SH-SY5Y (cell line): ENCODE measurements around the gene PRDM15.

Source experiments
- GATA2 ChIP-seq: IDR thresholded peaks from 2 replicates; pipeline ENCODE4 v1.6.1; 2011; ENCODE audit warnings: mild to moderate bottlenecking, low read depth, low read length
- GATA3 ChIP-seq: IDR thresholded peaks from 2 replicates; pipeline ENCODE4 v1.6.1; 2011; ENCODE audit warnings: low read depth, mild to moderate bottlenecking, low read length, moderate library complexity

Gene PRDM15

DNA sequence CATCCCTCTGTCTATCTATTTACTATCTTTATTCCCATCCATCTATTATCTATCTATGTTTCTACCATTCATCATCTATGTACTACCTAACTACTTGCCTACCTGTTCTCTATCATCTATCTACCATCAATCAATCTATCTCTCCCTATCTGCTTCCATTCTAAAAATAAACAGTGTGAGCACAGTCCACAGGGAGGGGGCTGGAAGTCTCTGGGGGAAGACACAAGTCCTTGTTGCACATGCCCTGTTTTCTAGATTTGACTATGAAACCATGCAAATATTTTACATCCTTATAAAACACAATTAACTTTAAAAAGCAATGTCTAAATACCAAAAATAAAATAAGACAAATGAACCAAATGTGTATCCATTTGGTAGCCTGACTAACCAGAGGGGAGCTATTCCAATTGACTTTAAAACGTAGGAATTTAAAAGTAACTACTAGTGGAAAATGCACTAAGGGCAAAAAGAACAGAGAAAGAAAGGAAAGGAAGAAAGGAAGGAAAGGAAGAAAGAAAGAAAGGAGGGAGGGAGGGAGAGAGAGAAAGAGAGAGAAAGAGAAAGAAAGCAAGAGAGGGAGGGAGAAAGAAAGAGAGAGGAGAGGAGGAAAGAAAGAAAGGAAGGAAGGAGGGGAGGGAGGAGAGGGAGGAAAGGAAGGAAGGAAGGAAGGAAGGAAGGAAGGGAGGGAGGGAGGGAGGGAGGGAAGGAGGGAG, 98.7 kb downstream of the PRDM15 start:
- TF ChIP-seq GATA3 (no peak), GATA2 (no peak)

DNA sequence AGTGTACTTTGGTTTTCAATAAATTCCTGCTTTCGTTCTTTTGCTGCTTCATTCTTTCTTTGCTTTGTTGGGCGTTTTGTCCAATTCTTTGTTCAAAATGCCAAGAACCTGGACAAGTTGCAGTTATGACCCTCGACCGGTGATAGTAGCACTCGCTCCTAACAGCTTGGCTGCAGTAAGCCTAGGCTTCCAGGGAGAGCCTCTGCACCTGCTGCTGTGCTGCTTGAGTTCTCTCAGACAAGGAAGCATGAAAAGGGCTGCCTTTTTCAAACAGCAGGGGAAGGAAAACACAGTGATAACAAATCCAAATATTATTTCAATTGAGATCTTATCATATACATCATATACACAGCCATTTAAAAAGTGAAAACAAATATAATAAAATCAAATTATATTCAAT, 99.5 kb downstream of the PRDM15 start:
- TF ChIP-seq GATA2 (no peak), GATA3 (no peak)

- TF ChIP-seq GATA2: no peak
Observed at GRCh38 chr21:41778930-41779600, 100.1 kb downstream of the PRDM15 start.

- TF ChIP-seq GATA2 (no peak), GATA3 (no peak)
Observed at GRCh38 chr21:41777951-41778815, 101.0 kb downstream of the PRDM15 start.

DNA sequence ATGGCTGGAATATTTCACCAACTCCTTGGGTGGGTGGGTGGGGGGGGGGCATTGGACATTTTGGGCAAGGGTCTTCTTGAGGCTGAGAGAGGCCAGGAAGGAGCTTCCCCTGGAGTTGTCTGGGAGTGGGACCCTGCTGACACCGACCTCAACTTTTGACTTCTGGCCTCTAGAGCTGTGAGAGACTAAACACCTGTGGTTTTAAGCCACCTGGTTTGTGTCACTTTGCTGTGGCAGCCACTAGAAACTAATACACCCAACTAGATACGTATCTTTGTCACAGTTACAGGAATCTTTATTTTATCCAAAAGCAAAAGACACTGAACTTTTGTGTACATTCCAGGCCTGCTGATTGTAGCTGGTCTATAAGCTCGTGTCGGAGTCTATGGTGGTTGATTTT, 102.4 kb downstream of the PRDM15 start:
- TF ChIP-seq GATA3 (no peak), GATA2 (no peak)

- TF ChIP-seq GATA2 (no peak), GATA3 (no peak)
Observed at GRCh38 chr21:41775149-41775472, 104.0 kb downstream of the PRDM15 start.

GRCh38 chr21:41774467-41775148, 104.5 kb downstream of the PRDM15 start:
- TF ChIP-seq GATA2 (no peak), GATA3 (no peak)

DNA sequence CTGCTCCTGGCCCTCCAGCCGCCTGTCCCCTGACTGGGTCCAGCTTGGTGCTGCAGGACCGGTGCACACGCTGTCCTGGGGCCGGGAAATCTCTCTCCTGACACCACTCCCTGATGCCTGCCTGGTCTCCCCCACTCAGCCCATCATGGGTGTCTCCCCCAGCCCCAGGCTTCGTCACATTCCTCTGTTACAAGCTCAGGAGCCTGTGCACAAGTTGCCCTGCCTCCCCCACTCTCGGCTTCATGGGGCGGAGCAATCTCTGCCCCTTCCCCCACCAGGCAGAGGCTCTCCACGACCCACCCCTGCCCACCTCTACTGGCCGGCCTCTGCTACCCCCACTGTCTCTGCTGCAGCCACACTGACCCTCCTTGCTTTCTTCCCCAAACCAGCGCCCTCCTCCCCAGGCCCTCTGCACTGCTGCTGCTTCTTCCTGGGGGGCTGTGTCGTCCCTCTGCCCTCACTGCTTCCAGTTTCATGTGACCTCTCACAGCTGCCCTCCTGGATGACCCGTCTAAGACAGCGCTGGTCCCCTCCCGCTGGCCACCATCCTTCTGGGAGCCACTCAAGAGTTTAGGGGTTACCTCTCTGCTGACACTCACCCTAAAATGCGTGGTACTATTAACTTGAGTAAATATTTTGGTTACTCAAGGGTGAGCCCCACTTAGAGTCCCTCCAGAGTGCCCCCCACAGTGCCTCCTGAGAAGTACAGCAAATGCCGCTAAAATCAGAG, 106.6 kb downstream of the PRDM15 start:
- no peak for TF ChIP-seq GATA3
- no peak for TF ChIP-seq GATA2

- no peak for TF ChIP-seq GATA3
Observed at GRCh38 chr21:41771625-41771945, 107.6 kb downstream of the PRDM15 start.

GRCh38 chr21:41770901-41771624, 108.1 kb downstream of the PRDM15 start:
- TF ChIP-seq GATA2 (no peak), GATA3 (no peak)

DNA sequence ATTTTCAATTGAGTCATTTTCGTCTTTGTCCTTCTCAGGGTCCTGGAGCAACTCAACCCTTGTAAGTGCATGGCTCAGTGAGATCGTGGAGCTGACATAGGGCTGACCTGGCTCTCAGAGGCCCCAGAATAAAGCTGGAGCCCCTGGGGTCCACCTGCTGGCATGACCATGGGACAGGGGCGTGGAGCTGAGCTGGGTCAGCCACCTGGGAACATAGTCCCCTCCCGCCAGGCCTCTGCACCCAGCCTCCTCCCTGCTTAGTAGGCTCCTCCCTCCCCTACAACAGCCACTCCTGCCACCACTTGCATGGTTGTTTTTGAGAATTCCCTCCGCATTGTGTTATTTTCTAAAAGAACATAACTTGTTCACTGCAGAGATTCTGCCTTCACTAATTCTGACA, 109.2 kb downstream of the PRDM15 start:
- TF ChIP-seq GATA3: no peak
- TF ChIP-seq GATA2: no peak

- TF ChIP-seq GATA3: no peak
- no peak for TF ChIP-seq GATA2
Observed at GRCh38 chr21:41769521-41769920, 109.6 kb downstream of the PRDM15 start.

GRCh38 chr21:41769111-41769510, 110.0 kb downstream of the PRDM15 start:
- no peak for TF ChIP-seq GATA2
- no peak for TF ChIP-seq GATA3

GRCh38 chr21:41768437-41769042, 110.6 kb downstream of the PRDM15 start:
- TF ChIP-seq GATA2: no peak
- no peak for TF ChIP-seq GATA3
